Loucy (cell line): ENCODE results near the gene ARMC8.
A peak's percentile ranks its signal among the peaks of the same experiment; 100 is the strongest.

Source experiments
- H2AFZ ChIP-seq: fragments of 200-600 bp; sonication (generic); 2 replicates; pipeline ENCODE4 v1.6.0; 2016; ENCODE audit warnings: antibody characterized with exemption, mild to moderate bottlenecking, low read length, moderate library complexity
- H3F3A ChIP-seq: fragments of 200-600 bp; 2 replicates; pipeline ENCODE4 v1.6.0; 2016; ENCODE audit warnings: antibody characterized with exemption, low read depth, mild to moderate bottlenecking
- H3K27me3 ChIP-seq: fragments of 200-600 bp; sonication (generic); 2 replicates; pipeline ENCODE4 v1.6.1; 2014; ENCODE audit warnings: low read length, mild to moderate bottlenecking; ENCODE audit not compliant: insufficient read depth, poor library complexity, severe bottlenecking
- H3K36me3 ChIP-seq: fragments of 200-600 bp; sonication (generic); 2 replicates; pipeline ENCODE4 v1.6.1; 2016; ENCODE audit warnings: low read length; ENCODE audit not compliant: insufficient read depth
- H3K4me1 ChIP-seq: fragments of 200-600 bp; sonication (generic); 2 replicates; pipeline ENCODE4 v1.5.1; 2014; ENCODE audit warnings: low read length, mild to moderate bottlenecking; ENCODE audit not compliant: insufficient read depth, poor library complexity, severe bottlenecking
- H3K4me2 ChIP-seq: fragments of 200-600 bp; sonication (generic); 2 replicates; pipeline ENCODE4 v1.6.0; 2014; ENCODE audit warnings: antibody characterized with exemption, low read length, low read depth, mild to moderate bottlenecking; ENCODE audit not compliant: poor library complexity, severe bottlenecking
- H3K4me3 ChIP-seq: fragments of 200-600 bp; sonication (generic); 2 replicates; pipeline ENCODE4 v1.5.1; 2014; ENCODE audit warnings: low read length, mild to moderate bottlenecking, mixed read lengths; ENCODE audit not compliant: poor library complexity, severe bottlenecking
- H3K79me2 ChIP-seq: fragments of 200-600 bp; sonication (generic); 2 replicates; pipeline ENCODE4 v1.6.1; 2014; ENCODE audit warnings: low read length; ENCODE audit not compliant: insufficient read depth
- H3K9ac ChIP-seq: fragments of 200-600 bp; sonication (generic); 2 replicates; pipeline ENCODE4 v1.6.0; 2014; ENCODE audit warnings: mild to moderate bottlenecking, low read depth, low read length, moderate library complexity; ENCODE audit not compliant: poor library complexity, severe bottlenecking
- H3K9me2 ChIP-seq: fragments of 200-600 bp; sonication (generic); replicated peaks from 2 replicates; pipeline ENCODE4 v1.6.1; 2016; ENCODE audit warnings: low read depth, low read length, mixed read lengths
- H3K9me3 ChIP-seq: fragments of 200-600 bp; sonication (generic); 2 replicates; pipeline ENCODE4 v1.6.1; 2014; ENCODE audit warnings: mild to moderate bottlenecking, antibody characterized with exemption, low read length, low read depth; ENCODE audit not compliant: insufficient read depth
- H4K20me1 ChIP-seq: fragments of 200-600 bp; sonication (generic); 2 replicates; pipeline ENCODE4 v1.6.0; 2014; ENCODE audit warnings: antibody characterized with exemption, low read length, mild to moderate bottlenecking; ENCODE audit not compliant: insufficient read depth, poor library complexity, severe bottlenecking
- EZH2phosphoT487 ChIP-seq: fragments of 200-600 bp; IDR thresholded peaks from 2 replicates; pipeline ENCODE4 v1.6.1; 2018; ENCODE audit warnings: antibody characterized with exemption, mild to moderate bottlenecking, moderate library complexity, borderline replicate concordance
- TF ChIP-seq, protein P1 (sequence below): fragments of 200-600 bp; sonication (generic); conservative IDR thresholded peaks from 2 replicates; pipeline ENCODE4 v1.5.1; 2014; ENCODE audit warnings: mild to moderate bottlenecking, antibody characterized with exemption, low read length

Gene ARMC8

DNA sequence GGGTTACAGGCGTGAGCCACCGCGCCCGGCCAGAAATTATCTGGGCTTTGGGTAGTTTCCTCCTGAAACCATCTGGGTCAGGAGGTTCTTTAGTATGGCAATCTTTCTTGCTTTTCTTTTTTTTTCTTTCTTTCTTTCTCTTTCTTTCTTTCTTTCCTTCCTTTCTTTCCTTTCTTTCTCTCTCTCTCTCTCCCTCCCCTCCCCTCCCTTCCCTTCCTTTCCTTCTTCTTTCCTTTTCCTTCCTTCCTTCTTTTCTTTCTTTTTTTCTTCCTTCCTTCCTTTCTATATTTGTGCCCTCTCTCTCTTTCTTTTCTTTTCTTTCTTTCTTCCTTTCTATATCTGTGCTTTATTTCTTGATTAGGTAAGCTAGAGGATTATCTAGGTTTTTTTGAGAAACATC lies 29.4 kb upstream of the ARMC8 start:
- H4K20me1 ChIP-seq, result no peaks in the 10 kb centered on the region
- TF ChIP-seq, protein P1, sequence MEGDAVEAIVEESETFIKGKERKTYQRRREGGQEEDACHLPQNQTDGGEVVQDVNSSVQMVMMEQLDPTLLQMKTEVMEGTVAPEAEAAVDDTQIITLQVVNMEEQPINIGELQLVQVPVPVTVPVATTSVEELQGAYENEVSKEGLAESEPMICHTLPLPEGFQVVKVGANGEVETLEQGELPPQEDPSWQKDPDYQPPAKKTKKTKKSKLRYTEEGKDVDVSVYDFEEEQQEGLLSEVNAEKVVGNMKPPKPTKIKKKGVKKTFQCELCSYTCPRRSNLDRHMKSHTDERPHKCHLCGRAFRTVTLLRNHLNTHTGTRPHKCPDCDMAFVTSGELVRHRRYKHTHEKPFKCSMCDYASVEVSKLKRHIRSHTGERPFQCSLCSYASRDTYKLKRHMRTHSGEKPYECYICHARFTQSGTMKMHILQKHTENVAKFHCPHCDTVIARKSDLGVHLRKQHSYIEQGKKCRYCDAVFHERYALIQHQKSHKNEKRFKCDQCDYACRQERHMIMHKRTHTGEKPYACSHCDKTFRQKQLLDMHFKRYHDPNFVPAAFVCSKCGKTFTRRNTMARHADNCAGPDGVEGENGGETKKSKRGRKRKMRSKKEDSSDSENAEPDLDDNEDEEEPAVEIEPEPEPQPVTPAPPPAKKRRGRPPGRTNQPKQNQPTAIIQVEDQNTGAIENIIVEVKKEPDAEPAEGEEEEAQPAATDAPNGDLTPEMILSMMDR, result no peak
- TF ChIP-seq EZH2phosphoT487, result no peak
- no peaks in the 10 kb centered on the region for H3F3A ChIP-seq
- H3K9me3 ChIP-seq, result no peaks in the 10 kb centered on the region
- peaks cover 23% of the 10 kb centered on the region; the same call in 1 of the 2 replicates for H3K36me3 ChIP-seq
- no peak overlapping the region for H3K9ac ChIP-seq
- H3K27me3 ChIP-seq, result no peaks in the 10 kb centered on the region
- no peak overlapping the region for H3K4me2 ChIP-seq
- no peak overlapping the region for H3K4me3 ChIP-seq
- H3K4me1 ChIP-seq, result no peaks in the 10 kb centered on the region
- H2AFZ ChIP-seq, result no peak overlapping the region
- H3K79me2 ChIP-seq, result no peaks in the 10 kb centered on the region
- no peaks in the 10 kb centered on the region for H3K9me2 ChIP-seq

DNA sequence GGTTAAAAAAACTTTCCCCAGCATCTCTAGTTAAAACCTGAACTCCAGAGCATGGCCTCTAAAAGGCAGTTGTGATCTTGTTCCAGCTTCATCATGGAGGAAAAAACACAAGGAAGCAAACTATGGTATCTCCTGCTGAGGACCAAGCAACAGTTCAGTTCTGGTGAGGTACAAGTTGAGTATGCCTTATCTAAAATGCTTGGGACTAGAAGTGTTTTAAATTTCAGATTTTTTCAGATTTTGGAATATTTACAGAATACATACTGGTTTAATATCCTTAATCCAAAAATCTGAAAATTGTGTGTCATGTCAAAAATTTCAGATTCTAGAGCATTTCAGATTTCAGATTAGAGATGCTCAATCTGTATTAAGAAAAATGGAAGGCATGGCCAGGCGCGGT lies 22.0 kb upstream of the ARMC8 start:
- Histone ChIP-seq H2AFZ (no peak overlapping the region), H3K9me3 (no peaks in the 10 kb centered on the region), H3K4me2 (no peak overlapping the region), H3K4me1 (no peaks in the 10 kb centered on the region), H3K27me3 (no peaks in the 10 kb centered on the region), H3K9me2 (no peaks in the 10 kb centered on the region), H4K20me1 (no peaks in the 10 kb centered on the region), H3K36me3 (peaks cover 57% of the 10 kb centered on the region; the same call in 1 of the 2 replicates), H3K9ac (no peak overlapping the region), H3K4me3 (no peak overlapping the region), H3F3A (no peaks in the 10 kb centered on the region), H3K79me2 (no peaks in the 10 kb centered on the region)
- no peak for TF ChIP-seq EZH2phosphoT487
- TF ChIP-seq, protein P1, result no peak

DNA sequence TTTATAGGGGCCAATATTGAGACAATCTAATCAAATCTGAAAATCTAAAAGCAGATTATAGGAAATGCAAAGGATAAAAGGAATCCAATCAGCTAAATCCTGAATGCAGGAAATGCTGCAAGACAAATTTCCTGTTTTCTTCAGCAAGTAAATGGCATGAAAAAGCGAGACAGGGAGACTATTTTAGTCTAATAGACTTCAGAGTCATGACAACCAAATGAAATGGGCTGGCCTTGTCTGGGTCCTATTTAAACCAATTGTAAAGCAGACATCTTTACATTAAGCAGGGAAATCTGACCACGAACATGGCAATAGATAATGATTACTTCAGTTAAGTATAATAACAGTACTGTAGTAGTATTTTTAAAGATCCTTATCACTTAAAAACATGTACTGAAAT lies 14.5 kb upstream of the ARMC8 start:
- Histone ChIP-seq H3K79me2 (peaks cover 47% of the 10 kb centered on the region), H4K20me1 (peaks cover 22% of the 10 kb centered on the region), H3K9ac (peak overlapping the region; percentile 82), H3K4me1 (peaks cover 25% of the 10 kb centered on the region), H2AFZ (no peak overlapping the region), H3K36me3 (peaks cover 6% of the 10 kb centered on the region; the same call in 1 of the 2 replicates), H3K27me3 (no peaks in the 10 kb centered on the region), H3K9me2 (no peaks in the 10 kb centered on the region), H3K4me2 (peak overlapping the region; percentile 75), H3K4me3 (peak overlapping the region; percentile 76), H3K9me3 (no peaks in the 10 kb centered on the region), H3F3A (0 out of 2 replicates have a peak, but pooled peaks cover 3% of the 10 kb centered on the region)
- TF ChIP-seq, protein P1, result no peak
- TF ChIP-seq EZH2phosphoT487, result no peak
